ENCODE results near the gene GOLGA6L7. TPM values are rescaled to one million over a fixed set of nuclear protein-coding genes. Genes with fewer than 3 reads are reported as not detected.
"Not testable (repeated sequence)": the region's sequence is repeated elsewhere in the genome, so short reads cannot be mapped to it uniquely, and the experiment has no call there.

GOLGA6L7 gene
- total RNA-seq, result not detected

DNA sequence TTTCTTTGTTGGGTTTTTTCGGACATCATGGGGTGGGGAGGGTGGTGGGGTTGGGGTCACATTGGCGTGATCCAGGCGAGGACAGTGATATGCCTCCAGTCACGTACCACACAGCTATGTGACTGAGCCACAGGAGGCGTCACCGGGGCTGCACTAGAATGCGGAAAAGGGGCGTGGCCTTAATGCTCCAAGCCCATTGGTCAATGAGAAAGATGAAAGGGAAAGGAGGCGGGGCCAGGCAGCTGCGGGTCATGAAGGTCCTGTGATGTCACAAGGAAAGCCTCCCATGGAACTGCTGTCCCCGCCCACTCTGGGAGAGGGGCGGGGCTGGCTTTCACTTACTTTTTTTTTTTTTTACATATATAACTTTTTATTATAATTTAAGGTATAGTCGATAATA lies at the start of gene GOLGA6L7:
Gene GOLGA6L7 (minus strand): TSS at position 124 of the 400 bp plus-strand sequence. CDS start 95 bp downstream, at position 29.
- not testable (repeated sequence) for DNase-seq

DNA sequence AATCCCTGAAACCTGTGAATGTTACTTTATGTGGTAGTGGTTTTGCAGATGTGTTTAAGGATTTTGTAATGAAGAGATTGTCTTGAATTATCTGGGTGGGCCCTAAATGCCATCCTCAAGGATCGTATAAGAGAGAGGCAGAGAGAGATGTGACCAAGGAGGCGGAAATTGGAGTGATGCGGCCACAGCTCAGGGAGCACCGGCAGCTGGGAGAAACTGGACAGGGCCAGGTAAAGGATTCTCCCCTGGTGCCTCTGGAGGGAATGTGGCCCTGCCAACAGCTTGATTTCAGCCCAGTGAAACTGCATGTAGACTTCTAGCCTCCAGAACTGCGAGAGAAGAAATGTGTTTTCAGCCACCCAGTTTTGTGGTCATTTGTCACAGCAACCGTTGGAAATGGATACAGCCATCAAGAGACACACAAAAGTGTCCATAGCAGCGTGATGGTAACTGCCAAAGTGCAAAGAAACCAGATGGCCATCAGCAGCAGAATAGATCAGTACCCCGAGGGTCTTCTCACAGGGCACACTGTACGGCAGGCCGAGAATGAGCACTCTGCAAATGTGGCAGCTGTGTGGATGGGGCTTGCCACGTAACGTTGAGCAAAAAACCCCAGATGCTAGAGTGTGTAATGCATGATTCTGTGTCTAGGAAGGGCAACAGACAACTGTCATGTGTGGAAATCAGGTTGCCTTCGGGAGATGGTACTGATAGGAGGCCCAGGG lies 49.6 kb upstream of the GOLGA6L7 start:
- no peak for DNase-seq

- DNase-seq, result no peak
Observed at GRCh38 chr15:28896951-28897350, 48.5 kb upstream of the GOLGA6L7 start.

DNA sequence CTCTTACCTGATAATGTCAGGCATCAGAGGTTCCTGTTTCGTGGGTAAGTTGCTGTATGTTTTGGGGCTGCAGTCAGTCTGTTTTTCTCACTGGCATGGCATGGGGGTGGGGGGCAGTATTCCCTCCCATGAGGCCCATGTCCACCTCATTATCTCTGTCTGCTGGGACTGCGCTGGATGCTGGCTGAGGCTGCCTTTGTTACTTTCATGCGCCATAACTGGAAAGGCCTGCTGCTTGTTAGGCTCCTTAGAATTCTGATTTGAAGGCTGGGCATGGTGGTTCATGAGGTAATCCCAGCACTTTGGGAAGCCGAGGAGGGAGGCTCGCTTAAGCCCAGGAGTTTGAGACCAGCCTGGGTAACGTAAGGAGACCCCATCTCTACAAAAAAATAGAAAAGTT lies 47.1 kb upstream of the GOLGA6L7 start:
- no peak for DNase-seq

DNA sequence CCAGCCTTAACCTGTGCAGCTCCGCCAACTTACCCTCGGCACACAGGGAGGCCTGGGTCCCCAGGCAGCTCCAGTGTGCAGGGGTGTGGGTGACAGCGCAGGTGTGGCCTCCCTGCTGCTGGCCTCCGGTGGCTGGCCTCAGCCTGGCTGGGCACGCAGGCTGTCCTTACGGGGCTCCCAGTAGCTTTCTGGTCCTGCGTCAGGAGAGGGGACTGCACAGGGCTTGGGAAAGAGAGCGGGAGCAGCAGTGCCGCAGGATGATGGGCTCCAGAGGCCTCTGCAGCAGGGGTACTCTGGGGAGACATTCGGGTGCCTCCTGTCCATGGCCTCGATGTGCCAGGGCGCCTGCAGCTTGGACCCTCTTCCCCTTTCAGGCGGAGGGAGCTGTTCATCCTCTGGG lies 46.7 kb upstream of the GOLGA6L7 start:
- no peak for DNase-seq

- DNase-seq, result no peak
Observed at GRCh38 chr15:28894631-28895030, 46.2 kb upstream of the GOLGA6L7 start.

- DNase-seq, result peak; percentile 44
Observed at GRCh38 chr15:28892789-28893610, 44.6 kb upstream of the GOLGA6L7 start.

DNA sequence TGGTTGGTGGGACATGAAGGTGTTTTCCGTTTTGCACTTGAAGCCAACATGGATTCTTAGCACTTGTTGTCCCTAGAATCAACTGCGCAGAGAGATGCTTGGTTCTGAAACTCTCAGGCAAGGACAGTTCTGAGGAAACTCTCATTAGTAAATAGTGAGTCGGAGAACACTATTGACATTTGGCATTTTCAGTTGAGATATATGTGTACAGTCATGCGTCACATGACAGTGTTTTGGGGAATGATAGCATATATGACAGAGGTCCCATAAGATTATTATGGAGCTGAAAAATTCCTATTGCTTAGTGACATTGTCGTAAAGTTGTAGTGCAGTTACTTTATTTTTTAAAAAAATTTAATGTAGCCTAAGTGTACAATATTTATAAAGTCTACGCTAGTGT lies 43.1 kb upstream of the GOLGA6L7 start:
- no peak for DNase-seq

- no peak for DNase-seq
Observed at GRCh38 chr15:28890711-28891495, 42.5 kb upstream of the GOLGA6L7 start.

- not testable (repeated sequence) for DNase-seq
Observed at GRCh38 chr15:28890291-28890690, 41.8 kb upstream of the GOLGA6L7 start.

DNA sequence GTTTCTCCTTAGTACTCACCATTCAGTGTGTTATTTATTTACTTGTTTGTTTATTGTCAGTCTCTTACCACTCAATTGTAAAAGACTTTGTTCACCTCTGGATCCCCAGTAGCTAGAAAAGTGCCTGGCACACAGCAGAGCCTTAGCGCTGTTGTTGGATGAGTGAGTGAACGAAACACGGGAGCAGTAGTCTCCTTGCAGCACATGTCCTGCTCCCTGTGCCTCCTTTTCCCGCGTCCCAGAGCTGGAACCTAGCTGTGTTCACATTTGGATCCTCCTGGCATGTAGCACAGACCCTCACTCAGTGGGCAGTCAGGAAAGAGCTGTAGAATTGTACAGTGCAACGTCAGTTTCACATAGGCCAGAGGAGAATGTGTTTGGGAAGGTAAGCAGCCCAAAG lies 41.4 kb upstream of the GOLGA6L7 start:
- not testable (repeated sequence) for DNase-seq

- DNase-seq, result peak; percentile 46
Observed at GRCh38 chr15:28889346-28889745, 40.9 kb upstream of the GOLGA6L7 start.

GRCh38 chr15:28888900-28889299 lies 40.5 kb upstream of the GOLGA6L7 start:
- DNase-seq, result peak; percentile 37

GRCh38 chr15:28888302-28888894 lies 40.0 kb upstream of the GOLGA6L7 start:
- no peak for DNase-seq

- DNase-seq, result no peak
Observed at GRCh38 chr15:28887339-28888174, 39.1 kb upstream of the GOLGA6L7 start.

DNA sequence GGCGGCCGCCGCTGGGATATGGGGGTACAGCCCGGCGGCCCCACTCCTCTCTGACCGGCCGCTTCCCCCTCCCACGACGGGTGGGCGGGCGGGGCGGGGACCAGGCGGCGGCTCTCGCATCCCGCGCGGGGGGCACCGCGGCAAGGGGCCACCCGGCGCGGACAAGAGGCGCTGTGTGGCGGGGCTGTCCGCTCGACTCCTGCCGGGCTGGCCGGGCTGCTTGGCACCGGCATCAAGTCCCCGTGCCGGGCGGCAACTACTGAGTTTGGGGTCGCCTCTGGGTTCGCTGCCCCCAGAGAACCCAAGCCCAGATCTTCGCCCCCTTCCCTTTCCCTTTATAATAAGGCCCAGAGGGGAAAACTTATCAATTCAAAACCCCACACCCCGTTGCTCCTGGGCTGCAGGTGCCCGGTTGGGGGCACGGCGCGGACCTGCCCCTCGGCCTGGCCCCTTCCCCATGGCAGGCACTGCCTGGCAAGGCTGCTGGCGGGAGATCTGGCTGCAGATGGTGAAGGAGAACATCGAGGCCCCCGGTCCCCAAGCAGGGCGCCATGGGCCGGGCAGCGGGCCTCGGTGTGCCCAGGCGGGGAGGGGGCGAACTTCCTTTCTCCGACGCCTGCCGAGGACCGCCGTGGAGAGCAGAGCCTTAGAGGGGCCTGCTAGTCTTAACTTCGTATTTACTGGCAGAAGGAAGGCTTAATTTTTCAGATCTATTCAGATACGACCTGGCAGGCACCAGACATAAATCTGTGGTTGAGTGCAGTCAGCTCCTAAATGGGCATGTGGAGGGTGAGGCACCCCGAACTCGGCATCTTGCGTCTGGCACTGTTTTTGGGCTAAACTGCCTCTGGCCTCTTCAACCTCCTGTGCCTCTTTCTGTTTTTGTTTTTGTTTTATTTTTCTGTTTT lies 38.2 kb upstream of the GOLGA6L7 start:
- DNase-seq, result peak; percentile 14

DNA sequence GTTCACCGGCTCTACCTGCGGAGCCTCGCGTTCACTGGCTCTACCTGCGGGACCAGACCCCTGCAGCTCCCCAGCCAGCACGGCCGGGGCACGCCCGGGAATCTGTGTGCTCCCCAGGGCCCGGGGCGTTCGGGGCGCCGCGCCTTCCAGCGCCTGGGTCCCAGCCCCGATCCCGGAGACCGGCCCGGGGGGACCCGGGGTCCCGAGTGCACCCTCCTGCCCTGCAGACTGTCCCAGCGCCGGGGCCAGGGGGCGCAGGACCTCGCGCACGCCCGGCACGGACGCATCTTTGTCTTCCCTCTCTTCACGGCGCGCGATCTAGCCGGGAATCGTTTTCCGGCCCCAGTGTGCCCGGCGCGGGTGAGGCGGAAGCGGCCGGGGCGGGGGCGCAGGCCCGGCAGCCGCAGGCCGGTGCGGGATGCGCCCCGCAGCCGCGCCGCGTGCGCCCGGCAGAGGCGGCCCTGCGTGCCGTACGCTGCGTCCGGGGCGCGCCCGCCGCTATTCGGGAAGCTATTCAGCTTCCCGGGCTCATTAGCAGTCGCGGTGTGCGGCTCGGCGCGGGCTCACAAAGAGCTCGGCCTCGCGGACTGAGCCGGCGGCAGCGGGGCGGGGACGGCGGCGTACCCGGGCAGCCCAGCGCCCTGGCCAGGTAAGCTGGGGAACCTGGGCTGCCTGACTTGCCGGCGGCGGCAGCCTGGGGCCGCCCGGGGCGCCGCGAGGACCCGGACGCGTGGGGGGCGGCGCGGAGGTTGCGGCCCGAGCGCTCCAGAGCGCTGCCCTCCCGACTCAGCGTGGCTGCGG lies 37.4 kb upstream of the GOLGA6L7 start, which contains the start of gene APBA2:
Gene APBA2 (plus strand): TSS at position 345 of the 801 bp plus-strand sequence. CDS start 167,911 bp downstream, outside the sequence.
- peak; percentile 58 for DNase-seq

DNA sequence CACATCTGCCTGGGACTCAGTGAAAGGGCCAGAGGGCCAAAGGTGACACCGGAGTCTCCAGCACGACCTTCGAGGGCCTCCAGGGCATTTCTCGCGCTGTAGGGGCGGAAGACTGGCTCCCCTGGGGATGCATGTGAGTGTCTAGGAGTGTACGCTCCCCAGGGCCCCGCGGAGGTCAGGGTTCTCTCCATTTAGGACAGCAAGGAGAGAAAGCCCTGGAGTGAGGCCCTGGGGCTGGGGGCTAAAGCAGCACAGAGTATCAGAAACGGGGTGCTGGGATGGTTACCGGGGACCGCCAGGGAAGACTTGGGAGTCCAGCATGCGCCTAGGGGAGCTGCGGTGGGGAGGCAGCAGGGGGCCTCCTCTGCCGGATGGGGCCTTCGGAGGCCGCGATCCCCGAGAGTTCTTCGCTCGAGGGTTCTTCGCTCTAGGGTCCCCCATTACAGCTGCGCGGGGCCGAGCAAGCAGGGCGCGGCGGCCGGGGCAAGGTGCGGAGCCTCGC lies 36.7 kb upstream of the GOLGA6L7 start:
- peak; percentile 13 for DNase-seq
